ENCODE results near the gene ARRDC2. TPM values are rescaled to one million over a fixed set of nuclear protein-coding genes. Genes with fewer than 3 reads are reported as not detected.

The ARRDC2 gene
- total RNA-seq (2022; extraction: Qiagen RNA extraction; ENCODE audit: low read depth), result 24.7 to 40.0 TPM (median 38.1 TPM) in 5 replicates

GRCh38 chr19:18007917-18008673 is at the start of gene ARRDC2:
Gene ARRDC2 (plus strand): TSS chr19:18008170. CDS start chr19:18008311, 141 bp downstream.

GRCh38 chr19:17966550-17967256 is 41.3 kb upstream of the ARRDC2 start, which contains the start of gene KCNN1:
Gene KCNN1 (plus strand): TSS chr19:17967107. CDS start chr19:17973889, 6,782 bp downstream.

Other genes starting within 250 kb of the ARRDC2 start
- gene B3GNT3, start 213.0 kb upstream of the ARRDC2 start, total RNA-seq (2022; extraction: Qiagen RNA extraction; ENCODE audit: low read depth), result 3.4 to 5.4 TPM (median 4.5 TPM) in 5 replicates
- 0.37 to 0.94 TPM (median 0.47 TPM) in 5 replicates for gene INSL3, start 186.7 kb upstream of the ARRDC2 start, total RNA-seq (2022; extraction: Qiagen RNA extraction; ENCODE audit: low read depth)
- gene JAK3, start 160.2 kb upstream of the ARRDC2 start, total RNA-seq (2022; extraction: Qiagen RNA extraction; ENCODE audit: low read depth), result 0.27 to 0.43 TPM (median 0.32 TPM) in 5 replicates
- gene RPL18A, start 148.3 kb upstream of the ARRDC2 start, total RNA-seq (2022; extraction: Qiagen RNA extraction; ENCODE audit: low read depth), result 1,660 to 2,448 TPM (median 2,120 TPM) in 5 replicates
- gene SLC5A5, start 136.2 kb upstream of the ARRDC2 start, total RNA-seq (2022; extraction: Qiagen RNA extraction; ENCODE audit: low read depth), result 0.07 to 0.33 TPM (median 0.20 TPM) in 5 replicates
- gene CCDC124, start 75.2 kb upstream of the ARRDC2 start, total RNA-seq (2022; extraction: Qiagen RNA extraction; ENCODE audit: low read depth), result 93.4 to 129 TPM (median 120 TPM) in 5 replicates
- 0.12 to 0.98 TPM (median 0.48 TPM) in 5 replicates for gene KCNN1, start 41.1 kb upstream of the ARRDC2 start, total RNA-seq (2022; extraction: Qiagen RNA extraction; ENCODE audit: low read depth)
- not detected in 5 replicates for gene IL12RB1, start 78.8 kb downstream of the ARRDC2 start, total RNA-seq (2022; extraction: Qiagen RNA extraction; ENCODE audit: low read depth)
- 1.9 to 2.6 TPM (median 2.3 TPM) in 5 replicates for gene MAST3, start 89.6 kb downstream of the ARRDC2 start, total RNA-seq (2022; extraction: Qiagen RNA extraction; ENCODE audit: low read depth)
- gene PIK3R2, start 145.0 kb downstream of the ARRDC2 start, total RNA-seq (2022; extraction: Qiagen RNA extraction; ENCODE audit: low read depth), result 1.0 to 16.9 TPM (median 11.6 TPM) in 5 replicates
- gene IFI30, start 165.6 kb downstream of the ARRDC2 start, total RNA-seq (2022; extraction: Qiagen RNA extraction; ENCODE audit: low read depth), result 7.9 to 26.4 TPM (median 16.4 TPM) in 5 replicates
- 6.7 to 12.9 TPM (median 12.3 TPM) in 5 replicates for gene MPV17L2, start 185.0 kb downstream of the ARRDC2 start, total RNA-seq (2022; extraction: Qiagen RNA extraction; ENCODE audit: low read depth)
- 0.50 to 1.3 TPM (median 0.95 TPM) in 5 replicates for gene RAB3A, start 195.9 kb downstream of the ARRDC2 start, total RNA-seq (2022; extraction: Qiagen RNA extraction; ENCODE audit: low read depth)
- 0.12 to 0.99 TPM (median 0.14 TPM) in 3 of 5 replicates, not detected in the others for gene PDE4C, start 218.3 kb downstream of the ARRDC2 start, total RNA-seq (2022; extraction: Qiagen RNA extraction; ENCODE audit: low read depth)